ENCODE measurements around the gene SLC9B1. TPM values are rescaled to one million over a fixed set of nuclear protein-coding genes. Genes with fewer than 3 reads are reported as not detected.
A peak's percentile ranks its signal among the peaks of the same experiment; 100 is the strongest.

Gene SLC9B1
- 0.18 TPM for total RNA-seq

- DNase-seq (ENCODE audit: low spot score) (peak; percentile 99), ATAC-seq (peak; percentile 97)
Measured at GRCh38 chr4:103019308-103020124, at the start of gene SLC9B1. Gene SLC9B1, minus strand, starts transcription at chr4:103019705. Its CDS starts 27,994 bp downstream, at chr4:102991711.

- ATAC-seq (no peak), DNase-seq (ENCODE audit: low spot score) (no peak)
Measured at GRCh38 chr4:103067841-103068547, 48.5 kb upstream of the SLC9B1 start.

- ATAC-seq, result peak; percentile 91
Measured at GRCh38 chr4:103060453-103061148, 41.1 kb upstream of the SLC9B1 start.

GRCh38 chr4:103054030-103054429 lies 34.5 kb upstream of the SLC9B1 start:
- DNase-seq (ENCODE audit: low spot score) (peak; percentile 53), ATAC-seq (peak; percentile 63)

More at GRCh38 chr4:103060453-103061148, 41.1 kb upstream of the SLC9B1 start:
- no peak for DNase-seq (ENCODE audit: low spot score)

GRCh38 chr4:103052779-103053178 lies 33.3 kb upstream of the SLC9B1 start:
- no peak for ATAC-seq
- DNase-seq (ENCODE audit: low spot score), result no peak

- ATAC-seq, result no peak
Measured at GRCh38 chr4:103052145-103052544, 32.6 kb upstream of the SLC9B1 start.

GRCh38 chr4:103050736-103051436 lies 31.4 kb upstream of the SLC9B1 start:
- DNase-seq (ENCODE audit: low spot score) (no peak), ATAC-seq (no peak)

More at GRCh38 chr4:103052145-103052544, 32.6 kb upstream of the SLC9B1 start:
- no peak for DNase-seq (ENCODE audit: low spot score)

- no peak for DNase-seq (ENCODE audit: low spot score)
- peak; percentile 99 for ATAC-seq
Measured at GRCh38 chr4:103046416-103047290, 27.1 kb upstream of the SLC9B1 start.

GRCh38 chr4:103044183-103044582 lies 24.7 kb upstream of the SLC9B1 start:
- DNase-seq (ENCODE audit: low spot score) (no peak), ATAC-seq (no peak)

- ATAC-seq (no peak), DNase-seq (ENCODE audit: low spot score) (no peak)
Measured at GRCh38 chr4:103036169-103036568, 16.7 kb upstream of the SLC9B1 start.

- no peak for DNase-seq (ENCODE audit: low spot score)
- peak; percentile 84 for ATAC-seq
Measured at GRCh38 chr4:103032574-103032973, 13.1 kb upstream of the SLC9B1 start.

GRCh38 chr4:103030791-103031190 lies 11.3 kb upstream of the SLC9B1 start:
- no peak for DNase-seq (ENCODE audit: low spot score)
- ATAC-seq, result no peak

- no peak for ATAC-seq
- no peak for DNase-seq (ENCODE audit: low spot score)
Measured at GRCh38 chr4:103029300-103029699, 9.8 kb upstream of the SLC9B1 start.

- DNase-seq (ENCODE audit: low spot score) (no peak), ATAC-seq (no peak)
Measured at GRCh38 chr4:103026868-103027267, 7.4 kb upstream of the SLC9B1 start.

GRCh38 chr4:103024996-103025395 lies 5.5 kb upstream of the SLC9B1 start:
- no peak for ATAC-seq
- DNase-seq (ENCODE audit: low spot score), result no peak

- DNase-seq (ENCODE audit: low spot score) (no peak), ATAC-seq (no peak)
Measured at GRCh38 chr4:103021120-103021519, 1.6 kb upstream of the SLC9B1 start.

- ATAC-seq (peak; percentile 36), DNase-seq (ENCODE audit: low spot score) (peak; percentile 47)
Measured at GRCh38 chr4:103018391-103019307, 856 bp downstream of the SLC9B1 start.

- ATAC-seq (no peak), DNase-seq (ENCODE audit: low spot score) (no peak)
Measured at GRCh38 chr4:103012551-103012950, 7.0 kb downstream of the SLC9B1 start.

GRCh38 chr4:103012060-103012459 lies 7.4 kb downstream of the SLC9B1 start:
- DNase-seq (ENCODE audit: low spot score) (no peak), ATAC-seq (peak; percentile 58)

Data from left lobe of liver (tissue), 2 donors.